A673 (cell line): ENCODE results near the gene PELI3. TPM values are rescaled to one million over a fixed set of nuclear protein-coding genes. Genes with fewer than 3 reads are reported as not detected.

Experiments
- BruUV-seq: library from RNA; stranded (reverse); fragments of 400-500 nt; replicated peaks from 2 replicates; lab custom pipeline; 2021; lab: Mats Ljungman, UMichigan
- CTCF ChIA-PET: fragments of 300-600 bp; sonication (Branson Sonifier 250); formaldehyde crosslinking; loops from one replicate; lab custom pipeline; 2022; ENCODE audit warnings: antibody characterized with exemption; lab: Charles Lee
- POLR2A ChIA-PET: fragments of 300-600 bp; sonication (Branson Sonifier 250); formaldehyde crosslinking; loops from one replicate; lab custom pipeline; 2022; ENCODE audit warnings: antibody characterized with exemption; ENCODE audit not compliant: low non-redundant PET; lab: Charles Lee
- DNase-seq: peaks from one replicate; pipeline ENCODE4 v3.0.0-alpha.2; 2015; ENCODE audit warnings: low spot score
- H3K27ac ChIP-seq: fragments of 200-600 bp; sonication (generic); 2 replicates; pipeline ENCODE4 v1.5.1; 2016; ENCODE audit warnings: mixed run types, low read depth, mild to moderate bottlenecking, mixed read lengths, antibody characterized with exemption, low read length; ENCODE audit not compliant: poor library complexity, severe bottlenecking
- H3K27me3 ChIP-seq: fragments of 200-600 bp; sonication (generic); replicated peaks from 2 replicates; pipeline ENCODE4 v1.6.1; 2017; ENCODE audit warnings: mixed run types, low read depth, mild to moderate bottlenecking, mixed read lengths, antibody characterized with exemption, low read length; ENCODE audit not compliant: insufficient read depth, poor library complexity
- H3K36me3 ChIP-seq: fragments of 200-600 bp; sonication (generic); 2 replicates; pipeline ENCODE4 v1.6.1; 2016; ENCODE audit warnings: mixed run types, mild to moderate bottlenecking, mixed read lengths, antibody characterized with exemption, low read length; ENCODE audit not compliant: insufficient read depth, poor library complexity, severe bottlenecking
- H3K4me1 ChIP-seq: fragments of 200-600 bp; sonication (generic); 2 replicates; pipeline ENCODE4 v1.6.1; 2017; ENCODE audit warnings: mixed run types, mild to moderate bottlenecking, mixed read lengths, antibody characterized with exemption, low read length; ENCODE audit not compliant: insufficient read depth, poor library complexity, severe bottlenecking
- H3K4me3 ChIP-seq: fragments of 200-600 bp; sonication (generic); 2 replicates; pipeline ENCODE4 v1.5.1; 2016; ENCODE audit warnings: low read depth, mixed run types, mild to moderate bottlenecking, mixed read lengths, low read length; ENCODE audit not compliant: poor library complexity, severe bottlenecking
- H3K9me3 ChIP-seq: fragments of 200-600 bp; sonication (generic); 2 replicates; pipeline ENCODE4 v1.6.1; 2016; ENCODE audit warnings: mixed run types, low read depth, mild to moderate bottlenecking, mixed read lengths, antibody characterized with exemption, low read length; ENCODE audit not compliant: poor library complexity, severe bottlenecking
- CTCF ChIP-seq: fragments of 300-800, 200-600 bp; sonication (generic); conservative IDR thresholded peaks from 2 replicates; pipeline ENCODE4 v1.5.1; 2017; ENCODE audit warnings: low read depth, mild to moderate bottlenecking, antibody characterized with exemption, low read length, moderate library complexity, mixed read lengths
- EZH2 ChIP-seq: fragments of 200-600 bp; sonication (generic); IDR thresholded peaks from 2 replicates; pipeline ENCODE4 v1.6.1; 2017; ENCODE audit warnings: borderline replicate concordance, low read depth, mild to moderate bottlenecking, mixed read lengths, antibody characterized with exemption, low read length; ENCODE audit not compliant: poor library complexity, severe bottlenecking
- intact Hi-C: fragments of 100-400 bp; cut with micrococcal nuclease; formaldehyde crosslinking; loops from one replicate; pipeline ENCODE4 v1.10.0; 2022; ENCODE audit not compliant: unreplicated experiment
- total RNA-seq: library from RNA; stranded (reverse); gene quantifications from 2 replicates; pipeline ENCODE4 v1.2.3, GENCODE V29; 2021

The PELI3 gene
- total RNA-seq, 1 experiment from 2014 or later: 15.4 TPM

DNA sequence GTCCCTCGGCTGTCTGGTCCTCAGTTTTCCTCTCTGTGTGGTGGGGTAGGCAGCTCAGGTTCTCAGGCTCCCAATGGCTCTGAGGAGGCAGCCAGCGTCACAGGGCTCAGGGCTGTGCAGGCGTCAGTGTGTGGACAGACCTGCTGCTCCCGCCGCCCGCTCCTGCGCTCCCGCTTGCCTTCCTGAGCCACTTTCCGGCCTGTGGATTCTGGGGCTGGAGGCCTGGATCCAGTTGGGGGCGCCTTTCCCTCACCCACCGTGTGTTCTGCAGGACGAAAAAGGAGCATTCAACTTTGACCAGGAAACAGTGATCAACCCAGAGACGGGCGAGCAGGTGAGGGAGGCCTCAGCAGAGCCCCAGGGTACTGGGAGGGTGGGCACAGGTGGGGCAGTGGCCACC is 28.2 kb downstream of the PELI3 start:
- TF ChIP-seq EZH2: no peak
- TF ChIP-seq CTCF: no peak
- H3K27ac ChIP-seq: no peak overlapping the region
- ChIA-PET CTCF (no interaction called here), POLR2A (no interaction called here)
- H3K27me3 ChIP-seq: no peaks in the 10 kb centered on the region
- no TSS peak for BruUV-seq
- peaks cover 21% of the 10 kb centered on the region for H3K36me3 ChIP-seq
- no peaks in the 10 kb centered on the region for H3K9me3 ChIP-seq
- DNase-seq: no peak
- no peak overlapping the region for H3K4me3 ChIP-seq
- H3K4me1 ChIP-seq: no peaks in the 10 kb centered on the region
- intact Hi-C loops: no loop called here

DNA sequence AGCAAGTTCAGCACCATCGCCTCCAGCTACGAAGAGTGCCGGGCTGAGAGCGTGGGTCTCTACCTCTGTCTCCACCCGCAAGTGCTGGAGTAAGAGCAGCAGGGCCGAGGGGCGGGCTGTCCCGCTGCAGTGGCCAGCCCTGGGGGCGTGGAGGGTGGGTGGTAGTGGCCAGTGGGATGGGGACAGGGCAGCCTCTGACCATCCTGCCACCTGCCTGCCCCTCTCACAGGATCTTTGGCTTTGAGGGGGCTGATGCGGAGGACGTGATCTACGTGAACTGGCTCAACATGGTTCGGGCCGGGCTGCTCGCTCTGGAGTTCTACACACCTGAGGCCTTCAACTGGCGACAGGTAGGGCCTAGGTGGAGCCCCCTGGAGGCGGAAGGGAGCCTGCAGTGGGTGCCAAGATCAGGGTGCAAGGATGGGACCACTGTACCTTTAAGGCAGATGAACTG is 28.7 kb downstream of the PELI3 start:
- H3K4me3 ChIP-seq: no peak overlapping the region
- TF ChIP-seq CTCF: peak; percentile 33
- no peak for TF ChIP-seq EZH2
- no peak for DNase-seq
- H3K4me1 ChIP-seq: no peaks in the 10 kb centered on the region
- intact Hi-C loops: no loop called here
- peaks cover 21% of the 10 kb centered on the region for H3K36me3 ChIP-seq
- CTCF ChIA-PET: no interaction called here
- no peaks in the 10 kb centered on the region for H3K9me3 ChIP-seq
- BruUV-seq: no TSS peak
- POLR2A ChIA-PET: no interaction called here
- no peaks in the 10 kb centered on the region for H3K27me3 ChIP-seq
- H3K27ac ChIP-seq: no peak overlapping the region

DNA sequence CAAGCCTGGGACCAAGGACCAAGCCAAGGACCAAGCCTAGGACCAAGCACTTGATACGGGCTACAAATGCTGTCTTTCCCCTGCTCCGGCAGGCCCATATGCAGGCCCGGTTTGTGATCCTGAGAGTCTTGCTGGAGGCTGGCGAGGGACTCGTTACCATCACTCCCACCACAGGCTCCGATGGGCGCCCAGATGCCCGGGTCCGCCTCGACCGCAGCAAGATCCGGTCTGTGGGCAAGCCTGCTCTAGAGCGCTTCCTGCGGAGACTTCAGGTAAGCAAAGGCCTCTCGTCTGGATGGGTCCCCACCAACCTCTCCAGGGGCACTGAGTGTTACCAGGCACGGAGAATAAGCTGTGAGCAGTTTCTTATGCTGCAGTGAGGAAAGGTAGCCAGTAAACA is 30.5 kb downstream of the PELI3 start:
- peaks cover 21% of the 10 kb centered on the region for H3K36me3 ChIP-seq
- CTCF ChIA-PET: no interaction called here

More for the DNA sequence above, 30.5 kb downstream of the PELI3 start:
- no peak for DNase-seq
- H3K27ac ChIP-seq: no peak overlapping the region
- no peaks in the 10 kb centered on the region for H3K27me3 ChIP-seq
- no peak overlapping the region for H3K4me3 ChIP-seq
- H3K4me1 ChIP-seq: no peaks in the 10 kb centered on the region
- POLR2A ChIA-PET: no interaction called here
- intact Hi-C loops: no loop called here
- TF ChIP-seq EZH2 (no peak), CTCF (no peak)
- no TSS peak for BruUV-seq
- no peaks in the 10 kb centered on the region for H3K9me3 ChIP-seq
